H9 (cell line): Measurements from ENCODE around the gene CSRP1. TPM values are rescaled to one million over a fixed set of nuclear protein-coding genes. Genes with fewer than 3 reads are reported as not detected.

Experiments
- DNase-seq: peaks from one replicate; pipeline ENCODE4 v3.0.0-alpha.2; 2017
- H2AFZ ChIP-seq: one replicate; pipeline ENCODE4 v1.6.1; 2013; ENCODE audit warnings: mild to moderate bottlenecking, low read length, control low read depth, moderate library complexity
- H2AK5ac ChIP-seq: 2 replicates; pipeline ENCODE4 v1.6.1; 2013; ENCODE audit warnings: low read length, control low read depth, mixed read lengths; ENCODE audit not compliant: insufficient read length
- H2BK120ac ChIP-seq: one replicate; pipeline ENCODE4 v1.6.1; 2013; ENCODE audit warnings: low read depth, mild to moderate bottlenecking, low read length, control low read depth, inconsistent platforms; ENCODE audit not compliant: poor library complexity, severe bottlenecking
- H2BK12ac ChIP-seq: 2 replicates; pipeline ENCODE4 v1.6.1; 2013; ENCODE audit warnings: low read length, control low read depth, mixed read lengths, low read depth; ENCODE audit not compliant: insufficient read length
- H2BK15ac ChIP-seq: 2 replicates; pipeline ENCODE4 v1.6.1; 2013; ENCODE audit warnings: low read depth, low read length, control low read depth
- H2BK20ac ChIP-seq: one replicate; pipeline ENCODE4 v1.6.1; 2013; ENCODE audit warnings: low read depth, mild to moderate bottlenecking, low read length, control low read depth, inconsistent platforms; ENCODE audit not compliant: poor library complexity, severe bottlenecking
- H2BK5ac ChIP-seq: 2 replicates; pipeline ENCODE4 v1.6.1; 2013; ENCODE audit warnings: low read length, control low read depth, mixed read lengths; ENCODE audit not compliant: insufficient read length
- H3K14ac ChIP-seq: 2 replicates; pipeline ENCODE4 v1.6.1; 2013; ENCODE audit warnings: low read length, control low read depth; ENCODE audit not compliant: insufficient read depth
- H3K18ac ChIP-seq: 2 replicates; pipeline ENCODE4 v1.6.1; 2013; ENCODE audit warnings: low read depth, mild to moderate bottlenecking, mixed read lengths, low read length, control low read depth; ENCODE audit not compliant: insufficient read length
- H3K23ac ChIP-seq: 2 replicates; pipeline ENCODE4 v1.6.1; 2013; ENCODE audit warnings: low read length, control low read depth, mixed read lengths, low read depth; ENCODE audit not compliant: insufficient read length
- H3K23me2 ChIP-seq: 2 replicates; pipeline ENCODE4 v1.6.1; 2013; ENCODE audit warnings: low read depth, mild to moderate bottlenecking, mixed read lengths, low read length, control low read depth; ENCODE audit not compliant: insufficient read length, poor library complexity, severe bottlenecking
- H3K27ac ChIP-seq: 2 replicates; pipeline ENCODE4 v1.5.1; 2013; ENCODE audit warnings: low read length, control low read depth, mixed read lengths, low read depth; ENCODE audit not compliant: insufficient read length
- H3K27me3 ChIP-seq: 2 replicates; pipeline ENCODE4 v1.6.1; 2013; ENCODE audit warnings: low read length, control low read depth, inconsistent platforms; ENCODE audit not compliant: insufficient read depth
- H3K4ac ChIP-seq: 2 replicates; pipeline ENCODE4 v1.6.1; 2013; ENCODE audit warnings: low read depth, mild to moderate bottlenecking, control low read depth, inconsistent platforms, low read length, moderate library complexity
- H3K4me1 ChIP-seq: 2 replicates; pipeline ENCODE4 v1.6.1; 2013; ENCODE audit warnings: low read length, control low read depth, inconsistent platforms; ENCODE audit not compliant: insufficient read depth
- H3K4me2 ChIP-seq: 2 replicates; pipeline ENCODE4 v1.6.1; 2013; ENCODE audit warnings: low read length, control low read depth, mixed read lengths; ENCODE audit not compliant: insufficient read length, insufficient read depth
- H3K56ac ChIP-seq: 2 replicates; pipeline ENCODE4 v1.6.1; 2013; ENCODE audit warnings: low read depth, mild to moderate bottlenecking, mixed read lengths, low read length, control low read depth; ENCODE audit not compliant: insufficient read length
- H3K79me1 ChIP-seq: 2 replicates; pipeline ENCODE4 v1.6.1; 2013; ENCODE audit warnings: low read depth, mild to moderate bottlenecking, moderate library complexity, low read length, control low read depth, inconsistent platforms; ENCODE audit not compliant: insufficient read depth, poor library complexity, severe bottlenecking
- H3K79me2 ChIP-seq: 2 replicates; pipeline ENCODE4 v1.6.1; 2013; ENCODE audit warnings: low read length, control low read depth, inconsistent platforms; ENCODE audit not compliant: insufficient read depth
- H3K9ac ChIP-seq: 2 replicates; pipeline ENCODE4 v1.6.1; 2013; ENCODE audit warnings: low read length, control low read depth, mixed read lengths; ENCODE audit not compliant: insufficient read length; ENCODE audit errors: extremely low read depth
- H3K9me3 ChIP-seq: one replicate; pipeline ENCODE4 v1.6.1; 2013; ENCODE audit warnings: low read depth, low read length, inconsistent platforms; ENCODE audit not compliant: control insufficient read depth
- H3T11ph ChIP-seq: one replicate; pipeline ENCODE4 v1.6.1; 2013; ENCODE audit warnings: mild to moderate bottlenecking, low read length, control low read depth, inconsistent platforms
- H4K20me1 ChIP-seq: one replicate; pipeline ENCODE4 v1.6.1; 2013; ENCODE audit not compliant: control insufficient read depth, insufficient read length, insufficient read depth
- H4K5ac ChIP-seq: 2 replicates; pipeline ENCODE4 v1.6.1; 2013; ENCODE audit warnings: low read depth, mild to moderate bottlenecking, mixed read lengths, low read length, control low read depth; ENCODE audit not compliant: insufficient read length
- H4K8ac ChIP-seq: replicated peaks from 2 replicates; pipeline ENCODE4 v1.6.1; 2013; ENCODE audit warnings: low read length, control low read depth, mixed read lengths, low read depth; ENCODE audit not compliant: insufficient read length
- H4K91ac ChIP-seq: 2 replicates; pipeline ENCODE4 v1.6.1; 2013; ENCODE audit warnings: low read depth, mild to moderate bottlenecking, moderate library complexity, mixed read lengths, low read length, control low read depth; ENCODE audit not compliant: insufficient read length
- H3K27ac Mint-ChIP-seq, 3 experiments: 2 replicates in 2 of 3; 3 replicates in 1 of 3; pipeline ENCODE4 v1.8.0; 2020 to 2021; ENCODE audit warnings: mixed read lengths in 3 of 3, mild to moderate bottlenecking in 1 of 3, moderate library complexity in 1 of 3
- H3K27me3 Mint-ChIP-seq: 2 replicates; pipeline ENCODE4 v1.8.0; 2021; ENCODE audit warnings: low read depth, mild to moderate bottlenecking, moderate library complexity, mixed read lengths
- H3K36me3 Mint-ChIP-seq, 3 experiments: 2 replicates in 2 of 3; 3 replicates in 1 of 3; pipeline ENCODE4 v1.8.0; 2020 to 2021; ENCODE audit warnings: low read depth in 3 of 3, mixed read lengths in 3 of 3; ENCODE audit not compliant: insufficient read depth in 1 of 3
- H3K4me1 Mint-ChIP-seq, 2 experiments: 2 replicates each; pipeline ENCODE4 v1.8.0; 2020; ENCODE audit warnings: mixed read lengths in 2 of 2
- H3K4me3 Mint-ChIP-seq, 2 experiments: 2 replicates in 1 of 2; 3 replicates in 1 of 2; pipeline ENCODE4 v1.8.0; 2020 to 2021; ENCODE audit warnings: mild to moderate bottlenecking in 2 of 2, mixed read lengths in 2 of 2, moderate library complexity in 1 of 2
- H3K9me3 Mint-ChIP-seq, 2 experiments: 2 replicates in 1 of 2; 3 replicates in 1 of 2; pipeline ENCODE4 v1.8.0; 2020; ENCODE audit warnings: mild to moderate bottlenecking in 2 of 2, mixed read lengths in 2 of 2, moderate library complexity in 1 of 2
- CTCF ChIP-seq: fragments of 200-600 bp; sonication (generic); conservative IDR thresholded peaks from 3 replicates; pipeline ENCODE4 v1.8.0; 2021; ENCODE audit warnings: antibody characterized with exemption, mild to moderate bottlenecking
- WGBS: extraction: QIAGEN DNeasy Blood & Tissue Kit; methylation state at CpG from one replicate; pipeline ENCODE4 v1.1.7; 2013; ENCODE audit warnings: missing lambda C conversion rate, low lambda C conversion rate, mixed read lengths; ENCODE audit not compliant: insufficient read length; ENCODE audit errors: extremely low coverage; 5-methylcytosine and 5-hydroxymethylcytosine counted together
- total RNA-seq: library from RNA; stranded (reverse); gene quantifications from 2 replicates; pipeline ENCODE4 v1.2.1, GENCODE V29; 2021

The CSRP1 gene
- total RNA-seq, 1 experiment from 2014 or later: 0.44 TPM

DNA sequence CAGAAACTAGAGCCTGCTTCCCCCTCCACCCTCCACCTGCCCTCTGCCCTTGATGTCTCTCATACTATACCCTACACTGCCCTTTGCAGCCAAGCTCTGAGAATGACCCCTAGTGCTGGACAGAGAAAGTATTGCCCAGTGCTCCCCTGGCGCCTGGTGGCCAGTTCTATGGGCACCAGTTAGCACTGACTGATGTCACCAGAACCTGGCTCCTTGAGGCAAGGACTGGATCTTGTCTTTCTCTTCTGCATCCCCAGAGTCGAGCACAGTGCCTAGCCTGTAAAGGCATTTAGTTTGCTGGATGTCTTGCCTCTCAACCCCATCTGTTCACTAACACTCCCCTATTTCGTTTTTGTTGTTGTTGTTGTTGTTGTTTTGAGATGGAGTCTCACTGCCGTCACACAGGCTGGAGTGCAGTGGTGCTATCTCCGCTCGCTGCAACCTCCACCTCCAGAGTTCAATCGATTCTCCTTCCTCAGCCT, 43.8 kb downstream of the CSRP1 start:
- no peak overlapping the region for H2AK5ac ChIP-seq
- no peak overlapping the region for H2AFZ ChIP-seq
- WGBS: no CpG with 5 or more reads among the region's 7 CpGs
- H3K4me2 ChIP-seq: no peak overlapping the region
- H3K79me1 ChIP-seq: no peaks in the 10 kb centered on the region
- H3K23me2 ChIP-seq: peaks cover 7% of the 10 kb centered on the region
- TF ChIP-seq CTCF: peak; percentile 51; the same call in 2 of the 3 replicates
- H4K5ac ChIP-seq: no peak overlapping the region
- no peak overlapping the region for H2BK15ac ChIP-seq
- H3K4ac ChIP-seq: no peak overlapping the region
- no peaks in the 10 kb centered on the region for H3K27me3 ChIP-seq
- Mint-ChIP-seq H3K9me3 (no peaks in the 10 kb centered on the region), H3K36me3 (peaks cover 0 to 26% (median 18%) of the 10 kb centered on the region in 3 experiments; a peak in 5 of 7 replicates), H3K4me1 (peaks cover 18 to 21% of the 10 kb centered on the region in 2 experiments), H3K4me3 (peak overlapping the region in 1 of 2 experiments; percentile 17; a peak in 1 of 5 replicates), H3K27ac (peak overlapping the region in 1 of 3 experiments; percentile 16; a peak in 1 of 7 replicates), H3K27me3 (no peaks in the 10 kb centered on the region; the same call in 1 of the 2 replicates)
- no peak overlapping the region for H3T11ph ChIP-seq
- no peak overlapping the region for H2BK20ac ChIP-seq
- H4K8ac ChIP-seq: no peak overlapping the region
- no peak overlapping the region for H3K27ac ChIP-seq
- peaks cover 10% of the 10 kb centered on the region; the same call in 1 of the 2 replicates for H3K79me2 ChIP-seq
- H3K56ac ChIP-seq: no peak overlapping the region
- no peak overlapping the region for H2BK12ac ChIP-seq
- no peaks in the 10 kb centered on the region for H4K20me1 ChIP-seq
- no peaks in the 10 kb centered on the region for H3K9me3 ChIP-seq
- H3K4me1 ChIP-seq: no peaks in the 10 kb centered on the region; the same call in 1 of the 2 replicates
- no peak overlapping the region for H3K9ac ChIP-seq
- no peak overlapping the region for H3K23ac ChIP-seq
- DNase-seq: peak; percentile 77
- no peak overlapping the region for H4K91ac ChIP-seq
- H2BK120ac ChIP-seq: no peak overlapping the region
- H3K14ac ChIP-seq: no peak overlapping the region
- H2BK5ac ChIP-seq: no peak overlapping the region
- H3K18ac ChIP-seq: no peak overlapping the region
